ENCODE results near the gene TRERF1. TPM values are rescaled to one million over a fixed set of nuclear protein-coding genes. Genes with fewer than 3 reads are reported as not detected.

Gene TRERF1
- total and polyA plus RNA-seq, 2 of the 8 experiments (the other 6 are each of a cell fraction or from before 2014, with no cell fraction given), result 10.8 to 21.5 TPM

DNA sequence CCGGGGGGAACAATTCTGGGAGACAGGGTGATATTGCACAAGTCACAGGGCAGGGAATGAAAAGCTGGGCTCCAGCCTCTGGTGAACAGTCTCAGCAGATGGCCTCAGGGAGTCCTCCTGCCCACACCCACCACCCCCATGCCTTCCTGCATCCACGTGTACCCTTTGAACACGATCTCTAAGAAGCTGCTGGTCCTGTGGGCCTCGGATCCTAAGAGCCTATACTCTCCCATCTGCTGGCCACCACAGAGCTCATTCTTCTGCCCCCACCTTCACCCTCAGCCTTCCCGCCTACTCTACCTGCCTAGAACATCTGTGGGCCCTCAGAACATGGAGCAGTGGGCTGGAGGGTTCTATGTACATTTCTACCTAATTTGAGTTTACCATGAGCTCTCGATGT, 60.3 kb downstream of the TRERF1 start:
- no peak overlapping the region for H2BK15ac ChIP-seq (ENCODE audit: low read length)
- no peak overlapping the region for H4K5ac ChIP-seq (ENCODE audit: insufficient read length, low read depth, low read length)
- ChIA-PET POLR2A (ENCODE audit: partially characterized antibody) (interaction anchor here (1.3 to 1.9 kb wide), 2 partner anchors 9 to 10 kb away, joined by 4 to 7 read pairs; no protein-coding TSS in a partner anchor), CTCF (ENCODE audit: partially characterized antibody) (interaction anchor here (1.3 to 2.4 kb wide), 6 partner anchors 13 to 318 kb away, joined by 3 to 10 read pairs (median 8); no protein-coding TSS in a partner anchor)
- no peaks in the 10 kb centered on the region for H3K36me3 ChIP-seq (ENCODE audit: control insufficient read depth in 2 of 4, insufficient read depth in 4 of 4, low read length in 3 of 4)
- H3K79me2 ChIP-seq (ENCODE audit: control insufficient read depth in 1 of 2, insufficient read depth in 2 of 2, low read length in 2 of 2), result peaks cover 29 to 99% of the 10 kb centered on the region in 2 experiments
- H2BK12ac ChIP-seq (ENCODE audit: low read depth, low read length), result no peak overlapping the region
- peaks cover 3 to 11% (median 8%) of the 10 kb centered on the region in 4 experiments; a peak in 5 of 7 replicates for H3K4me1 ChIP-seq (replicated peaks in 1 of 4; ENCODE audit: control insufficient read depth in 3 of 4, insufficient read depth in 4 of 4, low read length in 3 of 4)
- no peaks in the 10 kb centered on the region for H3K27me3 ChIP-seq (replicated peaks in 1 of 4; ENCODE audit: control insufficient read depth in 3 of 4, extremely low read depth in 1 of 4, insufficient read depth in 3 of 4, low read length in 3 of 4)
- H3K9ac ChIP-seq (replicated peaks in 1 of 4; ENCODE audit: extremely low read depth in 1 of 4, low read depth in 3 of 4, low read length in 3 of 4), result no peak overlapping the region
- no peak overlapping the region for H3K56ac ChIP-seq (replicated peaks; ENCODE audit: insufficient read length, low read depth, low read length)
- WGBS, 2 experiments (ENCODE audit: extremely low coverage in 1 of 2, insufficient coverage in 1 of 2, insufficient read length in 1 of 2, insufficient replicate concordance in 2 of 2, low coverage in 1 of 2, low lambda C conversion rate in 2 of 2, missing lambda C conversion rate in 1 of 2), result 91% methylated on average over 6 of the region's 6 CpGs; no CpG with 5 or more reads in 1 of the 2 experiments
- H3K4me2 ChIP-seq (ENCODE audit: insufficient read depth in 1 of 2, low read depth in 2 of 2, low read length in 2 of 2), result no peak overlapping the region
- no peak for DNase-seq (ENCODE audit: low read depth in 1 of 2, low spot score in 2 of 2)
- no peak overlapping the region for H3K4me3 ChIP-seq (ENCODE audit: extremely low read depth in 1 of 4, insufficient read depth in 2 of 4, low read depth in 3 of 4, low read length in 4 of 4)
- H3K79me1 ChIP-seq (ENCODE audit: low read depth, low read length), result peaks cover 24% of the 10 kb centered on the region
- no peak overlapping the region for H3K18ac ChIP-seq (ENCODE audit: extremely low read depth, low read length)
- no peak overlapping the region for H2BK5ac ChIP-seq (ENCODE audit: low read depth, low read length)
- TF ChIP-seq KDM4A (IDR thresholded peaks at IDR 0.05; ENCODE audit: low read depth, low read length, severe bottlenecking) (no peak), ATF3 (IDR thresholded peaks at IDR 0.05; ENCODE audit: insufficient read depth, low read depth, low read length) (no peak), MAX (IDR thresholded peaks at IDR 0.05) (no peak), USF2 (IDR thresholded peaks at IDR 0.05; ENCODE audit: low read length) (no peak), CHD1 (IDR thresholded peaks at IDR 0.05; ENCODE audit: low read depth, low read length) (no peak), CREB1 (IDR thresholded peaks at IDR 0.05) (no peak), TEAD4 (IDR thresholded peaks at IDR 0.05; ENCODE audit: low read depth, low read length) (no peak)
- H3K27ac ChIP-seq (ENCODE audit: low read depth, low read length), result no peak overlapping the region
- H3K9me3 ChIP-seq (ENCODE audit: insufficient read depth in 2 of 2, low read depth in 1 of 2, low read length in 1 of 2), result no peaks in the 10 kb centered on the region
- no peak overlapping the region for H4K8ac ChIP-seq (ENCODE audit: extremely low read depth, insufficient read depth, low read length)
- H3K23me2 ChIP-seq (ENCODE audit: low read depth, low read length), result no peaks in the 10 kb centered on the region
- no peak overlapping the region for H3K14ac ChIP-seq (ENCODE audit: insufficient read length)
- H2AK5ac ChIP-seq (ENCODE audit: low read depth, low read length), result no peak overlapping the region
- no peak overlapping the region for H3K23ac ChIP-seq (ENCODE audit: insufficient read length)
- no peak overlapping the region for H2BK20ac ChIP-seq (ENCODE audit: low read length)
- no peak overlapping the region for H3K4ac ChIP-seq (replicated peaks; ENCODE audit: insufficient read length, low read depth, low read length)
- H2BK120ac ChIP-seq (replicated peaks; ENCODE audit: low read depth, low read length), result no peak overlapping the region
- FAIRE-seq, result no peak
- peaks cover 25 to 28% of the 10 kb centered on the region in 2 experiments for H4K20me1 ChIP-seq (replicated peaks in 1 of 2; ENCODE audit: control insufficient read depth in 1 of 2, insufficient read depth in 2 of 2, low read length in 2 of 2)
- H4K91ac ChIP-seq (replicated peaks; ENCODE audit: insufficient read length, low read length), result no peak overlapping the region
- no peak overlapping the region for H2AFZ ChIP-seq (ENCODE audit: low read length)

All from H1 (cell line).